Measurements from ENCODE around the gene DPP6. TPM values are rescaled to one million over a fixed set of nuclear protein-coding genes. Genes with fewer than 3 reads are reported as not detected.
A peak's percentile ranks its signal among the peaks of the same experiment; 100 is the strongest.

The DPP6 gene
- polyA plus RNA-seq, 1 of the 3 experiments (the other 2 are of a cell fraction): not detected

DNA sequence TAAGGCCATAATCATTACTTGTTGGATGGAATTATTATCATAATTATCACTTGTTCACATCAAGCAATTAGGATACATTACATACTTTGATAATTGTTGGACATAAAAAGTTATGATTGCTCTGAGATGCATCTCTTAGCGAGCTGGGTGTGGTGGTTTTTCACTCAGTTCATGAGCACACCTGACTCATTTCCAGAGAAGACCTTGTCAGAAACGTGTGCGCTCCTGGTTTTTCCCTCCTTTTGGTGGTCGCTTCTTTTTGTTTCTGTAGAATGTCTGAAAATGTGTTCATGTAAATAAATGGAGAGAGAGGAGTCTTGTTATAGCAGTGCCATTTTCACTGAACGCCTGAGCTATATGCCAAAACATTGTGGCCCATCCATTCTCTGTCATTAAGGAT is 809.4 kb downstream of the DPP6 start (continued):
- TF ChIP-seq, protein P1, sequence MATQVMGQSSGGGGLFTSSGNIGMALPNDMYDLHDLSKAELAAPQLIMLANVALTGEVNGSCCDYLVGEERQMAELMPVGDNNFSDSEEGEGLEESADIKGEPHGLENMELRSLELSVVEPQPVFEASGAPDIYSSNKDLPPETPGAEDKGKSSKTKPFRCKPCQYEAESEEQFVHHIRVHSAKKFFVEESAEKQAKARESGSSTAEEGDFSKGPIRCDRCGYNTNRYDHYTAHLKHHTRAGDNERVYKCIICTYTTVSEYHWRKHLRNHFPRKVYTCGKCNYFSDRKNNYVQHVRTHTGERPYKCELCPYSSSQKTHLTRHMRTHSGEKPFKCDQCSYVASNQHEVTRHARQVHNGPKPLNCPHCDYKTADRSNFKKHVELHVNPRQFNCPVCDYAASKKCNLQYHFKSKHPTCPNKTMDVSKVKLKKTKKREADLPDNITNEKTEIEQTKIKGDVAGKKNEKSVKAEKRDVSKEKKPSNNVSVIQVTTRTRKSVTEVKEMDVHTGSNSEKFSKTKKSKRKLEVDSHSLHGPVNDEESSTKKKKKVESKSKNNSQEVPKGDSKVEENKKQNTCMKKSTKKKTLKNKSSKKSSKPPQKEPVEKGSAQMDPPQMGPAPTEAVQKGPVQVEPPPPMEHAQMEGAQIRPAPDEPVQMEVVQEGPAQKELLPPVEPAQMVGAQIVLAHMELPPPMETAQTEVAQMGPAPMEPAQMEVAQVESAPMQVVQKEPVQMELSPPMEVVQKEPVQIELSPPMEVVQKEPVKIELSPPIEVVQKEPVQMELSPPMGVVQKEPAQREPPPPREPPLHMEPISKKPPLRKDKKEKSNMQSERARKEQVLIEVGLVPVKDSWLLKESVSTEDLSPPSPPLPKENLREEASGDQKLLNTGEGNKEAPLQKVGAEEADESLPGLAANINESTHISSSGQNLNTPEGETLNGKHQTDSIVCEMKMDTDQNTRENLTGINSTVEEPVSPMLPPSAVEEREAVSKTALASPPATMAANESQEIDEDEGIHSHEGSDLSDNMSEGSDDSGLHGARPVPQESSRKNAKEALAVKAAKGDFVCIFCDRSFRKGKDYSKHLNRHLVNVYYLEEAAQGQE (IDR thresholded peaks at IDR 0.05; ENCODE audit: low read depth, low read length): no peak
- TF ChIP-seq FOSL2 (IDR thresholded peaks at IDR 0.05; ENCODE audit: borderline replicate concordance, low read depth): no peak
- TF ChIP-seq, protein P2, sequence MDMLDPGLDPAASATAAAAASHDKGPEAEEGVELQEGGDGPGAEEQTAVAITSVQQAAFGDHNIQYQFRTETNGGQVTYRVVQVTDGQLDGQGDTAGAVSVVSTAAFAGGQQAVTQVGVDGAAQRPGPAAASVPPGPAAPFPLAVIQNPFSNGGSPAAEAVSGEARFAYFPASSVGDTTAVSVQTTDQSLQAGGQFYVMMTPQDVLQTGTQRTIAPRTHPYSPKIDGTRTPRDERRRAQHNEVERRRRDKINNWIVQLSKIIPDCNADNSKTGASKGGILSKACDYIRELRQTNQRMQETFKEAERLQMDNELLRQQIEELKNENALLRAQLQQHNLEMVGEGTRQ (IDR thresholded peaks at IDR 0.05; ENCODE audit: borderline replicate concordance, low read depth, low read length): no peak
- TF ChIP-seq EP300 (IDR thresholded peaks at IDR 0.05; ENCODE audit: borderline replicate concordance in 1 of 2, low read depth in 1 of 2, low read length in 1 of 2): no peak
- TF ChIP-seq RAD21 (IDR thresholded peaks at IDR 0.05; ENCODE audit: low read length): no peak
- TF ChIP-seq POLR2AphosphoS5 (IDR thresholded peaks at IDR 0.05; ENCODE audit: low read depth, low read length): no peak
- no peak for TF ChIP-seq YY1 (IDR thresholded peaks at IDR 0.05; ENCODE audit: low read depth)
- no peak for TF ChIP-seq GABPA (IDR thresholded peaks at IDR 0.05; ENCODE audit: low read depth)
- TF ChIP-seq, protein P3, sequence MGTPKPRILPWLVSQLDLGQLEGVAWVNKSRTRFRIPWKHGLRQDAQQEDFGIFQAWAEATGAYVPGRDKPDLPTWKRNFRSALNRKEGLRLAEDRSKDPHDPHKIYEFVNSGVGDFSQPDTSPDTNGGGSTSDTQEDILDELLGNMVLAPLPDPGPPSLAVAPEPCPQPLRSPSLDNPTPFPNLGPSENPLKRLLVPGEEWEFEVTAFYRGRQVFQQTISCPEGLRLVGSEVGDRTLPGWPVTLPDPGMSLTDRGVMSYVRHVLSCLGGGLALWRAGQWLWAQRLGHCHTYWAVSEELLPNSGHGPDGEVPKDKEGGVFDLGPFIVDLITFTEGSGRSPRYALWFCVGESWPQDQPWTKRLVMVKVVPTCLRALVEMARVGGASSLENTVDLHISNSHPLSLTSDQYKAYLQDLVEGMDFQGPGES (IDR thresholded peaks at IDR 0.05; ENCODE audit: low read depth, low read length): no peak
- no peak for TF ChIP-seq EZH2phosphoT487 (IDR thresholded peaks at IDR 0.05; ENCODE audit: borderline replicate concordance, low read depth)

DNA sequence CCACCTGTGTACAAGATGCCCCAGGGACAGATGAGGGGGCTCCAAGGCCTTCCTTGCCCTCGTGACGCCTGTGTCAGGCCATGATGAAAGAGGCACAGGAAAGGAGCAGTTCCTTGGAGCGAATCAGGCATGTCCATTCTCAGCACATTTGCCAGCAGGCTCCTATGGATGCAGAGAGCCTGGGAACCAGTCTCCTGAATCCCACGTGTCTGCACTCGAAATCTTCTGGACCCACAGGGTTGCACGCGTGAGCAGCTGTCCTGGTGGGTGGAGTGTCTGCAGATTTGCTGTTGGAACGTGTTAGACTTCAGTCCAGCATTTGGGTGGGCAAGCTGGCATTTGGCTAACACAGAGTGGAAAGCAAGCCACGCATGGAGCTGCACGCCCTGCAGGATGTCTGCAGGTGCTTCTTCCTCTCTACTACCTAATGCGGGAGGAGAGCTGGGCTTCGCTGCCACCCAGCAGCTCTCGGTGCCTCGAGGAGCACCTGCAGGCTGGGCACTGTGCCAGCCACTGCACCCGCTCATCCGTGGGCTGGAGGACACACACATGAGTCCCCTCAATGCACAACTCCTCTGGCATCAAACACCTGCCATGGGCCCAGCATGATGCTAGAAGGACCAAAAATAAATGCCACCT is 810.1 kb downstream of the DPP6 start:
- Histone ChIP-seq H3K4me2 (no peak overlapping the region), H3K36me3 (replicated peaks in 1 of 2; ENCODE audit: control insufficient read depth in 1 of 2, insufficient read depth in 2 of 2, low read length in 1 of 2) (no peaks in the 10 kb centered on the region), H2AFZ (ENCODE audit: low read depth) (no peak overlapping the region), H3F3A (replicated peaks; ENCODE audit: insufficient read depth) (no peaks in the 10 kb centered on the region), H4K20me1 (ENCODE audit: insufficient read depth) (no peaks in the 10 kb centered on the region), H3K9me3 (no peaks in the 10 kb centered on the region), H3K27ac (ENCODE audit: low read depth in 2 of 2, low read length in 1 of 2) (no peak overlapping the region), H3K27me3 (ENCODE audit: insufficient read depth) (no peaks in the 10 kb centered on the region), H3K9ac (no peak overlapping the region), H3K4me3 (ENCODE audit: low read depth in 2 of 2, low read length in 1 of 2) (no peak overlapping the region), H3K9me2 (no peaks in the 10 kb centered on the region), H3K4me1 (ENCODE audit: control insufficient read depth in 1 of 2, insufficient read depth in 2 of 2, low read depth in 1 of 2, low read length in 1 of 2) (peaks cover 0 to 2% of the 10 kb centered on the region in 2 experiments; a peak in 1 of 4 replicates), H3K79me2 (ENCODE audit: insufficient read depth) (no peaks in the 10 kb centered on the region)
- TF ChIP-seq RXRA (IDR thresholded peaks at IDR 0.05; ENCODE audit: borderline replicate concordance, low read depth) (no peak), RAD21 (IDR thresholded peaks at IDR 0.05; ENCODE audit: low read length) (no peak), NRF1 (IDR thresholded peaks at IDR 0.05; ENCODE audit: low read depth, low read length) (no peak), MEF2A (IDR thresholded peaks at IDR 0.05; ENCODE audit: borderline replicate concordance, low read depth) (no peak)
- ChIA-PET CTCF (no interaction called here), POLR2A (no interaction called here)
- peak; percentile 30 for DNase-seq
- 40% methylated on average over 13 of the region's 16 CpGs for WGBS (ENCODE audit: low lambda C conversion rate)
